IPS DF 4.7 (cell line): Measurements from ENCODE around the gene SREBF1.
A peak's percentile ranks its signal among the peaks of the same experiment; 100 is the strongest.

Experiments used
- DNase-seq: peaks from one replicate; pipeline ENCODE4 v3.0.0-alpha.2; 2013; ENCODE audit warnings: low spot score; ENCODE audit errors: extremely low read depth

SREBF1 gene

GRCh38 chr17:17781591-17782496 lies 54.9 kb downstream of the SREBF1 start:
- no peak for DNase-seq

GRCh38 chr17:17780922-17781590 lies 55.7 kb downstream of the SREBF1 start:
- DNase-seq: peak; percentile 64

GRCh38 chr17:17779015-17779611 lies 57.7 kb downstream of the SREBF1 start:
- no peak for DNase-seq

DNA sequence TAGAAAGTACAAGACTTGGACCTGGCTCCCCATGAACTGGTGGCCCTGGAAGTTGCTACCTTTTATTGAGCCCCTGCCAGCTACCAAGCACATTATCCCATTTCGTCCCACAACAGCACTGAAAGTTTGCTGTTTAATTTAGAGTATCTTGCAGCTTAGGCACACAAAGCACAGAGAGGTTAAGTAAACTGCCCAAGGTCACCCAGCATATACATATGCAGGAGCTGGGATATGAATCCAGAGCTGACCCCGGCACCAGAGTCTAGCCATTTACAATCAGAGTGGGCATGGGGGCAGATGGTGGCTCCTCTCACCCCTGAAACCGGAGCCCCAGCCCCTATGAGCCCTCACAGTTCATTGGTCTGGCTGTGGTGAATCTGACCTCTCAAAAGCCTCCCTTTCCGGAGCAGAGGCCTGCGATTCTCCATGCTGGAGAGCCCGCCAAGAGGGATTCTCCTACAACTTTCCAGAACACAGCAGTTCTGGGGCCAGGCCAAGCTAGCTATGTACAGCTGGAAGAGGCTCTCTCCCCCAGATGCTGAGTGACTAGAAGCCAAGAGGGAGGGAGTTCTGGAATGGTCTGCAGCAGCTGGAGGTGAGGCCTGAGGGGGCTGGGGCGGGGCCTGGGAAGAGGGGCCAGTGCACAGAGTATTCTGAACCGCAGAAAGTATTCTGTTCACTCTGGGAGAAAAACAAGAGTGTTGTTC lies 58.3 kb downstream of the SREBF1 start:
- DNase-seq: no peak

GRCh38 chr17:17776889-17777288 lies 59.9 kb downstream of the SREBF1 start:
- no peak for DNase-seq

DNA sequence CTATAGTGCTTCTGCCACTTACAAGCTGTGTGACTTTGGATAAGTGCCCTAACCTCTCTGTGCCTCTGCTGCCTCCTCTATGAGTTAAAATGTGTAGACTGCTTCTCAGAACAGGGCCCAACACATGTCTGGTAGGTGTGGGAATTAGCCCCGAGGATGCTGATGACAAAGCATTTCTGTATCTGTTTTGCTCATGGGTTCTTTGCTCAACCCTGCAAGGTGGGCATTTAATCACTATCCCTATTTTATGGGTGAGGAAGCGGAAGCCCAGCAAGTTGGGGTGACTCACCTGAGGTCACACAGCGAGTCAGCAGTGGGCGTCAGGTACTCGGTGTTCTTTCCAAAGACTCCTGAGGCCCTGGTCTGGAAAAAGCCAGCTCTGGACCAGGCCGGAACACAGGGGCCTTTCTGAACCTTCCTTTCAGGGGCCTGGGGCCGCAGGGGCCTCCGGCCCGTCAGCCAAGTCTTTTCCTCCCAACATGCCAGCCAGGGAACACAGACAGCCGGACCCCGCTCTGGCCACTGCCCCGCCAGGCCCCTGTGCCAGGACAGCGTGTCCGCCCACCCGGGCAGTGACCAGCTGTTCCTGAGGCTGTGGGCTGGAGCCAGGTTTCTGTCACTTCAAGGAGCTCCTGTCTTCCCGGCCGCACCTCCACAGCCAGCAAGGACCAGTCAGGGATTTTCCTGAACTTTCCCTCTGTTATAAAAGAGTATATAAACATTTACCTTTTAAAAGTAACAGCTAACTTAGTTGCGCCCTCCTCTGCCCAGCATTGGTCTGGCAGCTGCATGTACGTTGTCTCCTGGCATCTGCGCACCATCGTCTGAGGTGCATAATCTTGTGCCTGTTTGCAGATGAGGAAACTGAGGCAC lies 62.5 kb downstream of the SREBF1 start:
- DNase-seq: no peak

- no peak for DNase-seq
Observed at GRCh38 chr17:17772231-17772630, 64.6 kb downstream of the SREBF1 start.

GRCh38 chr17:17771498-17772201 lies 65.1 kb downstream of the SREBF1 start:
- DNase-seq: no peak

- no peak for DNase-seq
Observed at GRCh38 chr17:17770632-17771044, 66.1 kb downstream of the SREBF1 start.

DNA sequence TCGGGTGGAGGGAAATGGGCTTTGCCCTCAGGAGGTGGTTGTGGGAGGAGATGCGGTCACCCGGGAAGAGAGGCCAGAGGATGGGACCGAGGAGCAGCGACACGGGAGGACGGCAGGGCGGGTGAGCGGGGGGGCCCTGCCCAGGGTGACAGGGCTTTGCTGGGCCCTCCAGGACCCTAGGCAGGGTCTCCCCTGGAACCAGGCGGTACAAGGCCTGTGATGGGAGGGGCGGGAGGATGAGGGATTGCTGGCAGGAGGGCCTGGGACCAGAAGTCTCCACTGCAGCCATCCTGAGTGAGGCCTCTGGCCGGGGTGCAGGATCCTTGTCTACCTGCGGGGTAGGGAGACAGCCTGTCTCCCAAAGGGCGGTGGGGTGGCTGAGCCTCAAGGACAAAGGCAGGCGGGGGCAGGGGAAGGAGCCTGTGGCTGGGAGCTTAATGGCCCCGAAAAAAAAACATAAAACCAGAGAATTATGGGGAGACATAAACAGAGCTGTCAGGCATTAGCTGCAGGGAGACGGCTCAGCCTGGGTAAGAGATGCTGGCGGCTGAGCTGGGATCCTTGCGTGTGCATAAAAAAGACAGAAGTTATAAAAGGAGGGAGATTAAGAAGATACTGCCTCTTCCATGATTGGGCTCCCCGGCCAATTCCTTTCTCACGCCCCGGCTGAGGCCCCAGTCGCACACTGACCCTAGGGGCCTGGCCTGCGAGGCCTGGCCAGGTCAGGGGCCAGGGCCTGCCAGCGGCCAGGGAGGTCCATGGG lies 66.7 kb downstream of the SREBF1 start:
- no peak for DNase-seq

- no peak for DNase-seq
Observed at GRCh38 chr17:17768424-17769088, 68.2 kb downstream of the SREBF1 start.

DNA sequence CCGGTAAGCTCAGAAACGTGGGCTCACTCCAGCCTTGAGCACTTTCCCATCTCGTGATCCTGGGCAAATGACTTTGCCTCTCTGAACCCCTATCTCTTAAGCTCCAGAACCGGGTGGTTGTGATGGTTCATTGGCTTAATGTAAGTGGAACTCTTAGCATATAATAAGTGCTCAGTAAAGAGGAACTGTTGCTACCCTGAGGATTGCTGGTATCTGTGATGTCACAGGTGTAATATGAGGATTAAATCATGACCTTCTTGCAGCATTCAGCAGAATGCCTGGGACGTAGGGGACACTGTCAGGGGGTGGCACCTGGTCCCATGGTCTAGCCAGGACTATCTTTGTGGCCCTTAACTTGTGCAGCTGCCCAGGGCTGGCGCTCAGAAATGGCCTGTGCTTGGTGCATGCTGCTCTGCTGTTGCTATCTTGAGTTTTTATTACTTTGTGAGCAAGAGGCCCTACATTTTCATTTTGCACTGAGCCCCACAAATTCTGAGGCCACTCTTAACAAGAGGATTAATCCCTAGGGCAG lies 68.8 kb downstream of the SREBF1 start:
- DNase-seq: no peak

- DNase-seq: no peak
Observed at GRCh38 chr17:17767154-17767869, 69.5 kb downstream of the SREBF1 start.

DNA sequence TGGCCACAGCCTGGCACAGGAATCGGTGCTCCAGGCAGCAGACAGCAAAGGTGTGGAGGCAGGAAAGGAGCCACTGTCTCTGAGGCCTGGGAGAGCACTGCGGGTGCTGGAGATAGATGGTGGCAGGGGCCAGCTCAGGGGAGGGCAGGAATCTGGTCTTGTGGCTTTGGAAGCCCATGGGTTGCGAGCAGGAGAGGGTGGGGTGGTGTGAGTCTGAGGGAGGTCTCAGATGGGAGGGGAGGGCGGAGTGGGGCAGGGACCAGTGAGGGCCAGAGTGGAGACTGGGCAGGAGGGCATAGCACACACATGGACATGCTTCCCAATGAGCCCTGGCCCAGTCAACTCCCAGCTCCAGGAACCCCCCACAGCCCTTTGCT lies 70.1 kb downstream of the SREBF1 start:
- DNase-seq: no peak

DNA sequence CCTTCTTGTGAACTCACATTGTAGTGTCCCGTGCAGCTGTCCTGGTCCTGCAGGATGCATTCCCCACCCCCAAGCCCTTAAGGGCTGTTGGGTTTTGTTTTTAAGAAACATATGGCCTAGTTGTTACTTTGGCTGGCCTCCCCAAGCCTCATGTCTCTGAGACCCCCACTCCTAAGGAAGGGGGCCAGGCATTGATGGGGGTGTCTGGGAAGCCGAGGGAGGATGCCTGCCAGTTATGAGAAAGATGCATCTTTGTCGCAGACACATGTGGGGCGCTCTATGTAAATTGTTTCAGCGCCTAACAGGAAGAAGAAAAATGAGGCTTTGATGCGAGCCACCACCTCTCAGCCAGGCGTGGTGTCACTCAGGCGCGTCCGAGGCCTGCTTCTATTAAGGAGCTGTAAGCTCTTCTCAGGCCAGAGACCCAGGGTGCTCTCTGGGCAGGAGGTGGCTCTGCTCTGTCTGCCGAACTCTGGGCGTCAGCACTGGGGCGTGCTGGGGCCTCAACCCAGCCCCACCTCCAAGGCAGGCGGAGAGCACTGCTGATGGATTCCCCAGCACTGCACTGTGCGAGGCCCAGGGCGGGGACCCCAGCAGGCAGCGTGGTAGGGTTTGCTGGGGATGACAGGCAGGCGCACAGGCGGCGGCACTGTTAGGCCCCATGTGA lies 70.6 kb downstream of the SREBF1 start:
- no peak for DNase-seq

DNA sequence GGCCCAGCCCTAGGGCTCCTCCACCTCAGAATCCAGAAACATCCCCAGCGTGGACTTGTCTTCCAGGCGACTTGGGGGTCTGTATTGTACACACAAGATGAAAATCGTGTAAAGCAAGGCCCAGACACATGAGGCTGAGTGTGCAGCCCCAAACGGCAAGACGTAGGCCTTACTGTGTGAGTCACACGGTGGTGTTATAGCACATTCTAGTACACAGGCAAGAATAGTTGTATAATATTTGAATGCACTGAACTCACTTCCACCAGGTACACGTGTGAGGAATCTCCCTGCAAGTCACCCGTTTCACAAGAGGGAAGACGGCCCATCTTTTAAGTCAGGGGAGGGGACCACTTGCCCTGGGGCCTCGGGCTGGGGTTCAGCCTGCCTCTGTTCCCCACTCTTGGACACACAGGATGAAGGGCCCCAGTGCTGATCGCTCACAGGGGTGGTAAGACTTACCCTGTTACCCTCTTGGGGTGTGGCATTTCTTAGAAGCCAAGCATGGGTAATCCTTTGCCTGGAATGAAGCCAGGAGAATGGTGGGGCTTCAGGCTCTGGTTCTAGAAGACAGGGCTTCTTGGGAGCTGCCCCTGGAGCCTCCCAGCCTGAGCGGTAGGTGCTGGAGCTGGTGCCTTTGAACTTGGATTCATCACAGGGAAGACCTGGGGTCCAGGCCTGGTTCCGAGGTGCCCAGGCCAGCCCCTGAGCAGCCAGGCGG lies 71.3 kb downstream of the SREBF1 start:
- DNase-seq: no peak

DNA sequence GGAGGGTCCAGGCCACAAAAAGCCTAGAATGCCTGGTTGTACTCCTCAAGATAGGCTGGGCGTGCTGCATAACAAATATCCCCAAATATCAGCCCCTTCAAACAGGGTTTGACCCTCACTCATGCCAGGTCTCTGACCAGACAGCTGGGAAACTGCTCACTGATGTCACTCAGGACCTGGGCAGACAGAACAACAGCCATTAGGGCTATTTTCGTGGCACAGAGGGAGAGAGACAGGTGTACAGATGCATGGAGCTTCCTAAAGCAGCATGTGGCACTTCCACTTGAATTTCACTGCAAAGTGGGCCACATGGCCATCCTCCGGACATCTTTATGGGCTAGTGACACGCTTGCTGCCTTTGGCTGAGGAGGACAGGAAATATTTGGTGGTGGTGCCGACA lies 73.1 kb downstream of the SREBF1 start:
- DNase-seq: no peak
